Stomach smooth muscle (tissue), 2 donors: ENCODE data around the gene MDFI.

Experiments
- H3K27ac ChIP-seq: one replicate; pipeline ENCODE4 v1.7.0; 2013; ENCODE audit warnings: mild to moderate bottlenecking, low read length, inconsistent platforms
- H3K27me3 ChIP-seq, 2 donors: one replicate each; pipeline ENCODE4 v1.7.0; 2013; ENCODE audit warnings: low read length in 2 of 2; ENCODE audit not compliant: insufficient read depth in 2 of 2, control insufficient read depth in 1 of 2
- H3K36me3 ChIP-seq, 2 donors: one replicate each; pipeline ENCODE4 v1.7.0; 2013; ENCODE audit warnings: low read length in 2 of 2; ENCODE audit not compliant: control insufficient read depth in 2 of 2, insufficient read depth in 2 of 2
- H3K4me1 ChIP-seq: one replicate; pipeline ENCODE4 v1.7.0; 2013; ENCODE audit warnings: low read length; ENCODE audit not compliant: control insufficient read depth, insufficient read depth
- H3K4me3 ChIP-seq, 2 donors: one replicate each; pipeline ENCODE4 v1.7.0; 2013; ENCODE audit warnings: low read length in 2 of 2
- H3K9ac ChIP-seq, 2 donors: one replicate each; pipeline ENCODE4 v1.7.0; 2013; ENCODE audit warnings: low read length in 2 of 2, mild to moderate bottlenecking in 1 of 2
- H3K9me3 ChIP-seq, 2 donors: one replicate each; pipeline ENCODE4 v1.7.0; 2013; ENCODE audit warnings: low read length in 2 of 2; ENCODE audit not compliant: control insufficient read depth in 2 of 2
- donor health status: healthy.
- donor health status: Pancreatic carcinoma.

The MDFI gene

DNA sequence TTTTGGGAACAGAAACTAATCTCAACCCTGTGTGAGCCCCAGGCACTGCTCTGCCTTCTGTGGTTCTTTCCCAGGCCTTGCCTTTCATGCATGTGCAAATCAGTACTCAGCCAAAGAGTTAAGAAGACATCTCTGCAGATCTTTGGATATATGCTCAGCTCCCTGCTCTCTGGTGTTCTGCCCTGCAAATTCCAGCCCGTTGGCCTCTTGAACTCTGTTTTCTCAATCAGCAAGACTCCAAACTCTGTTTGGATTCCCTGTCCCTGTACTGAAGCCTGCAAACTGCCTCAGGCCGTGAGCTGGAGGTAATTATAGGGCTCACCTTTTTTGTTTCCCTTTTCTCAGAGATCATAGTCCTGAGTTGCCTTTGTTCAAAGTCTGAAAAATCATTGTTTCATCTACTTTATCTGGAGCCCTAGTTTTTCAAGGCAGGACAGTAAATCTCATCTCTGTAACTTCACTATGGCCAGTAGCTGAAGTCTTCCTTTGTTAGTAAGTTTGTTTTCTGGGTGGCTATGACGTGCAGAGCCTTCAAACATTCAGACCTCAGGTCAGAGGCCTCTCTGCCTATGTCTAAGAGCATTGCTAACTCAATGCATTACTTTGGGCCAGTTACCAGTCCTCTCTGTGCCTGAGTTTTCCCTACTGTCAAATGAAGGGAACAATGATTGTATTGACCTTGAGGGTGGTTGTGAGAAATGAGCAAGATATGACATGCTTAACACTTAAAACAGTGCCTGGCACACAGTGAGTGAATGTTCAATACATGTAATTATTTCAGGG, 15.9 kb upstream of the MDFI start:
- peaks cover 2 to 5% of the 10 kb centered on the region in 2 donors for H3K27me3 ChIP-seq
- H3K4me1 ChIP-seq: no peaks in the 10 kb centered on the region
- peaks cover 8% of the 10 kb centered on the region in 2 donors for H3K9me3 ChIP-seq
- H3K27ac ChIP-seq: no peak overlapping the region
- H3K4me3 ChIP-seq: no peak overlapping the region
- no peak overlapping the region for H3K9ac ChIP-seq
- no peaks in the 10 kb centered on the region for H3K36me3 ChIP-seq

DNA sequence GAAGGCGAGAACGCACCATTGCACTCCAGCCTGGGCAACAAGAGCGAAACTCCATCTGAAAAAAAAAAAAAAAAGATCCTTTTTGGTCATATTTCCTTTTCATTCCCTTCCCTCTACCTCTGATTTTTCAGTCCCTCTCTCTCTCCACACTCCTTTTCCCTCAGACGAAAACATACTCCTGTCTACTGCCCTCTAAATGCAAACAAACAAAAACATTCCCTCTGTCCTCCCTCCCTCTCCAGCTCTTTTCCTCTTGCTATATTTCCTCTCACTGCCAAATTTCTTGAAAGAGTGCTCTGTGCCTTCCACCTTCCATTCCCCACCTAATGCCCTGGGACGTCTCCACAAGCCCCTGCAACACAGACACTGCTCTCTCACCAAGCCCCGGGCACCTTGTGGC, 14.9 kb upstream of the MDFI start:
- H3K4me3 ChIP-seq: no peak overlapping the region
- H3K27ac ChIP-seq: no peak overlapping the region
- H3K27me3 ChIP-seq: peaks cover 2 to 5% of the 10 kb centered on the region in 2 donors
- no peak overlapping the region for H3K9ac ChIP-seq
- no peaks in the 10 kb centered on the region for H3K36me3 ChIP-seq
- H3K4me1 ChIP-seq: no peaks in the 10 kb centered on the region
- peaks cover 8% of the 10 kb centered on the region in 2 donors for H3K9me3 ChIP-seq

DNA sequence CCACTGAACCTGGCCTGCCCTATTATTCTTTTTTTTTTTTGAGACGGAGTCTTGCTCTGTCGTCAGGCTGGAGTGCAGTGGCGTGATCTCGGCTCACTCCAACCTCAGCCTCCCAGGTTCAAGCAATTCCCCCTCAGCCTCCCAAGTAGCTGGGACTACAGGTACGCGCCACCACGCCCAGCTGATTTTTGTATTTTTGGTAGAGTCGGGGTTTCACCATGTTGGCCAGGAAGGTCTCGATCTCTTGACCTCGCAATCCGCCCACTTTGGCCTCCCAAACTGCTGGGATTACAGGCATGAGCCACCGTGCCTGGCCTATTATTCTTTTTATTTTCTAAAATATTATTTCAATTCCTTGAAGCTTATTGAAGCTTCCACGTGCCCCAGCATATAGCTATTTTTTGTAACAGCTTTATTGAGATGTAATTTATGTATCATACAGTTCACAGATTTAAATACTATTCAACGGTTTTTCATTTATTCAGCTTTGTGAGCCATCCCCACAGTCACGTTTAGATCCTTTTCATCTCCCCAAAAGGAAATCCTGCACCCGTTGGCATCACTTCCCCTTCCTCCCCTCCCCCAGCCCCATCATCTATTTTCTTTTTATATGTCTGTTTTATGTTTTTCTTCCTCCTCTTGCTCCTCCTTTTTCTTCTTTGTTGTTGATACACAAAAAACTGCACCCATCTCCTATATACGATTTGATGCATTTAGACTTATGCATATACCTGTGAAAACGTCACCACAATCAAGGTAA, 13.5 kb upstream of the MDFI start:
- H3K27ac ChIP-seq: no peak overlapping the region
- H3K9me3 ChIP-seq: peaks cover 8% of the 10 kb centered on the region in 2 donors
- H3K4me3 ChIP-seq: no peak overlapping the region
- no peak overlapping the region for H3K9ac ChIP-seq
- H3K4me1 ChIP-seq: no peaks in the 10 kb centered on the region
- peaks cover 2 to 5% of the 10 kb centered on the region in 2 donors for H3K27me3 ChIP-seq
- H3K36me3 ChIP-seq: no peaks in the 10 kb centered on the region

DNA sequence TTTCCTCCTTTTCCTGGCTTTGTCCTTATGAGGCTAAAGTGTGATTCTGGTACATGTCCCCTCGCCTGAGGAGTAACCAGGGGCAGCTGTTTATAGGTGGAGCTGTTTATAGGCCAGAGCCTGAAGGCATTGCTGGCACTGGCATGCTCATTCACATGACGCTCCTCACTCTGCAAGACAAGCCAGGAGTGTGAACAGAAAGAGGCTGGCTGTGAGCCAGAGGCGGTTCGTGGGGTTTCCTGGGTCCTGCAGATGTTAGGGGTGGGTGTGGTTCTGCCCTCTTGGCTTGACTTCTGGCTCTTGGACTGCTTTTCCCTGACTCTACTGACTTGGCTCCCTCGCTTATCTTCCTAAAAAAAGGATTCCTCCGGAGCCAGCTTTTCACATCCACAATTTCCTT, 12.8 kb upstream of the MDFI start:
- no peaks in the 10 kb centered on the region for H3K36me3 ChIP-seq
- H3K4me3 ChIP-seq: no peak overlapping the region
- H3K4me1 ChIP-seq: no peaks in the 10 kb centered on the region
- H3K27me3 ChIP-seq: peaks cover 2 to 5% of the 10 kb centered on the region in 2 donors
- no peak overlapping the region for H3K9ac ChIP-seq
- peaks cover 8% of the 10 kb centered on the region in 2 donors for H3K9me3 ChIP-seq
- H3K27ac ChIP-seq: no peak overlapping the region

DNA sequence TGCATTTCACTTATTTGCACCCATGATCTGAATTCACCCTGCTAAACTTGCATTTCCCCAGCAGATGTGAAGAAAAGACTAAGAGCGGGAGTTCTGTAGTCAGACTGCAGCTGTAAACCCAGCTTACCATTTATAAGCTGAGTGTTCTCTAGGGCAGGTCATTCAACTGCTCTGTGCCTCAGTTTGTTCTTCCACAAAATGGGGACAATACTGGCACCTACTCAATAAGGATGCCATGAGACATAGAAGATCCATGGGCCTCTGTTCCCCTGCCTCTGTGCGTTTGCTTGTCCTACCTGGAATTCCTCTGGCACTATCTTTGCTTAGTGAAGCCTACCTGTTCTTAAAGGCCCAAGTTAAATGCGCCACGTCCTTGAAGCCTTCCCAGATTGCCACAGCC, 12.2 kb upstream of the MDFI start:
- Histone ChIP-seq H3K27ac (no peak overlapping the region), H3K27me3 (peaks cover 2 to 5% of the 10 kb centered on the region in 2 donors), H3K4me3 (no peak overlapping the region), H3K36me3 (no peaks in the 10 kb centered on the region), H3K9me3 (peaks cover 5 to 8% of the 10 kb centered on the region in 2 donors), H3K9ac (no peak overlapping the region), H3K4me1 (no peaks in the 10 kb centered on the region)

DNA sequence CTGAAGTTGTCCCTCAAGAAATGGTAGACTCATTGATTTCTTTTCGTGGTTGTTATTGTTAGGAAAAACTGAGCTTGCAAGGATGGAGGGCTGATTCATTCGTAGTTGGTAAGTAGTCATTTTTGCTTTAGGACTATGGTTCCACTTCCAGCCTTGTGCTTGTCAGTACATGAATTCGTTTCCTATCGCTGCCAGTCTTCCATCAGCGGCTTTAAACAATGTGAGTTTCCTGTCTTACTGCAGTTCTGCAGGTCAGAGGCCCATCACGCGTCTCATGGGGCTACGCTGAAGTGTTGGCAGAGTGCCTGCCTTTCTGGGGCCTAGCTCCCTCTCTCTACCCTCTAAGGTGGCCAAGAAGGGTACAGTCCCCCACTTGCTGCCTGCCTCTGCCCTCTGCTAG, 11.4 kb upstream of the MDFI start:
- Histone ChIP-seq H3K27ac (no peak overlapping the region), H3K9ac (no peak overlapping the region), H3K4me3 (no peak overlapping the region), H3K36me3 (no peaks in the 10 kb centered on the region), H3K4me1 (no peaks in the 10 kb centered on the region), H3K9me3 (peaks cover 5% of the 10 kb centered on the region in 2 donors), H3K27me3 (peaks cover 2 to 5% of the 10 kb centered on the region in 2 donors)

DNA sequence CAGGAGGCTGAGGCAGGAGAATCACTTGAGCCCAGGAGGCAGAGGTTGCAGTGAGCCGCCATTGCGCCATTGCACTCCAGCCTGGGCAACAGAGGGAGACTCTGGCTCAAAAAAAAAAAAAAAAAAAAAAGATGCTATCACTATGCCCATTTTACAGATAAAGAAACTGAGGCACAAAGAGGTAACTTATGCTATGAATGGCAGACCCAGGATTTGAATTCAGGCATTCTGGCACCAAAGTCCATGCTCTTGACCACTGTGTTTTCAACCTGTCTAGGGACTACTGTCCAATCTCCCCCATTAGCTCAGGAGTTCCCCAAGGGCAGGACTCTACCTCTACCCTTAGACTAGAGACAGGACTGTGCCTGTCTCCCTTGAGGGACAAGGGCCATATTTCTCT, 9.1 kb upstream of the MDFI start:
- Histone ChIP-seq H3K27ac (no peak overlapping the region), H3K9me3 (no peaks in the 10 kb centered on the region), H3K36me3 (no peaks in the 10 kb centered on the region), H3K4me3 (no peak overlapping the region), H3K27me3 (peaks cover 4 to 9% of the 10 kb centered on the region in 2 donors), H3K4me1 (no peaks in the 10 kb centered on the region), H3K9ac (no peak overlapping the region)

DNA sequence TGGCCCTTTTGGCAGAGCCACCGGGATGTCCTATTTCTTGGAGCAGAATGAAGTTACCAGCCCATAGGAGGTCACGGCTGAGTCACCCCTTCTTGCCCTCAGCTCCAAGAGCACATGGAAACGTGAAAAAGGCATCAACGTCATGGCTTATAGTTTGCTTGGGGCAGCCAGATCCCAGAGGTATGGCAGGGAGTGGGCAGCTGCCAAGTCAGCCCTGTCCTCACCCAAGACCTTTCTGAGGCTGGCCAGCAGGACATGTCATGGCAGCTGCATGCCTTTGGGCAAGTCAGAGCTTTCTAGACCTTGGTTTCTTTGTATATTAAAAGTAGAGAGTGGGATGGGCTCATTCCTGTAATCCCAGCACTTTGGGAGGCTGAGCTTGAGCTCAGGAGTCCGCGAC, 8.2 kb upstream of the MDFI start:
- H3K27me3 ChIP-seq: peaks cover 4 to 14% of the 10 kb centered on the region in 2 donors
- H3K27ac ChIP-seq: no peak overlapping the region
- H3K9ac ChIP-seq: no peak overlapping the region
- no peaks in the 10 kb centered on the region for H3K9me3 ChIP-seq
- no peaks in the 10 kb centered on the region for H3K36me3 ChIP-seq
- H3K4me1 ChIP-seq: no peaks in the 10 kb centered on the region
- no peak overlapping the region for H3K4me3 ChIP-seq

DNA sequence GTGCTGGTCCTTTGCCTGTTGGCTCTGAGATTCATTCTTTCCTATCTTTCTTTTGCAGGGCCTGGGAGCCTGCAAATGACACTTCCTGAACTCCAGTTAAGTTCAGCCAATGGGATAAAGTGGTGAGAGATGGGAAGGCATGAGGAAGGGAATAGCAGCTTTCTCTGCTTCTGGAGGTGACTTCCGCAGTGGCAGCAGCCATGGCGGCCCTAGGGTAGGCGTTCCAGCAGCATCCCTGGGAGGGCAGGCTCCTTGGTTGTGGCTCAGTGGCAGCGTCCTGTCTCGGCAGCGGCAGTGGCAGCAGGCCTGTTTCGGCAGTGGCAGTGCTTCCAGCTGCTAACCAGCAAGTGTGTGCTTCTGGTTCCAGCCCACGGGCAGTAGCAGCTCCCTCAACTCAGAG, 7.3 kb upstream of the MDFI start:
- H3K9me3 ChIP-seq: no peaks in the 10 kb centered on the region
- no peaks in the 10 kb centered on the region for H3K4me1 ChIP-seq
- H3K36me3 ChIP-seq: no peaks in the 10 kb centered on the region
- peaks cover 4 to 14% of the 10 kb centered on the region in 2 donors for H3K27me3 ChIP-seq
- no peak overlapping the region for H3K4me3 ChIP-seq
- H3K9ac ChIP-seq: no peak overlapping the region
- no peak overlapping the region for H3K27ac ChIP-seq

DNA sequence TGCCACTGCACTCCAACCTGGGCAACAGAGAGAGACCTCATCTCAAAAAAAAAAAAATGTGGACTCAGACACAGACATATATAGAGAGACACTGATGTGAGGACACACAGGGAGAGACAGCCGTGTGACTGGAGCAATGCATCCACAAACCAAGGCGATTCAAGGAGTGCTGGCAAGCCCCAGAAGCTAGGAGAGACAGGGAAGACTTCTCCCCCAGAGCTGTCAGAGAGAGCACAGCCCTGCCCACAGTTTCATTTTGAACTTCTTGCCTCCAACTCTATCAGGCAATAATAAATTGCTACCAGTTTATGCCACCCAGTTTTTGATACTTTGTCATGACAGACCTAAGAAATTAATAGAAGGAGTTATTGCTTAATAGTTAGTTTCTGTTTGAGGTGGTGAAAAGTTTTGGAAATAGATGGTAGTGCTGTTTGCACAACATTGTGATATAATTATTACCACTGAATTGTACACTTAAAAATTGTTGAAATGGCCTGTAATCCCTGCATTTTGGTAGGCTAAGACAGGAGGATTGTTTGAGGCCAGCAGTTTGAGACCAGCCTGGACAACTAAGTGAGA, 5.1 kb upstream of the MDFI start:
- H3K9me3 ChIP-seq: no peaks in the 10 kb centered on the region
- no peak overlapping the region for H3K4me3 ChIP-seq
- peaks cover 23% of the 10 kb centered on the region in 2 donors for H3K27me3 ChIP-seq

More for the DNA sequence above, 5.1 kb upstream of the MDFI start:
- no peaks in the 10 kb centered on the region for H3K36me3 ChIP-seq
- peaks cover 9% of the 10 kb centered on the region for H3K4me1 ChIP-seq
- no peak overlapping the region for H3K9ac ChIP-seq
- H3K27ac ChIP-seq: no peak overlapping the region
